ENCODE measurements around the gene ATG5.
"Not testable (repeated sequence)": the region's sequence is repeated elsewhere in the genome, so short reads cannot be mapped to it uniquely, and the experiment has no call there.

ATG5 gene

GRCh38 chr6:106275692-106276091 is 49.9 kb downstream of the ATG5 start:
- H3K27ac ChIP-seq (ENCODE audit: low read length) = no peak overlapping the region

GRCh38 chr6:106273087-106273486 is 52.5 kb downstream of the ATG5 start:
- Histone ChIP-seq H3K4me3 (ENCODE audit: low read length) (no peak overlapping the region), H3K9me3 (ENCODE audit: insufficient read depth, low read depth, low read length) (no peaks in the 10 kb centered on the region; the same call in 1 of the 2 replicates), H3K36me3 (ENCODE audit: insufficient read depth, low read depth, low read length) (no peaks in the 10 kb centered on the region), H3K27ac (ENCODE audit: low read length) (no peak overlapping the region), H3K9ac (ENCODE audit: low read depth, low read length) (no peak overlapping the region), H3K27me3 (ENCODE audit: insufficient read depth, low read length) (no peaks in the 10 kb centered on the region), H3K4me1 (ENCODE audit: insufficient read depth, low read length) (peaks cover 7% of the 10 kb centered on the region)

More at GRCh38 chr6:106275692-106276091, 49.9 kb downstream of the ATG5 start:
- H3K9ac ChIP-seq (ENCODE audit: low read depth, low read length) = no peak overlapping the region
- H3K27me3 ChIP-seq (ENCODE audit: insufficient read depth, low read length) = no peaks in the 10 kb centered on the region
- peaks cover 13% of the 10 kb centered on the region for H3K36me3 ChIP-seq (ENCODE audit: insufficient read depth, low read depth, low read length)
- H3K4me1 ChIP-seq (ENCODE audit: insufficient read depth, low read length) = peaks cover 7% of the 10 kb centered on the region
- H3K9me3 ChIP-seq (ENCODE audit: insufficient read depth, low read depth, low read length) = no peaks in the 10 kb centered on the region
- no peak overlapping the region for H3K4me3 ChIP-seq (ENCODE audit: low read length)

- Histone ChIP-seq H3K36me3 (ENCODE audit: insufficient read depth, low read depth, low read length) (no peaks in the 10 kb centered on the region), H3K27me3 (ENCODE audit: insufficient read depth, low read length) (no peaks in the 10 kb centered on the region), H3K4me1 (ENCODE audit: insufficient read depth, low read length) (peaks cover 7% of the 10 kb centered on the region), H3K9ac (ENCODE audit: low read depth, low read length) (no peak overlapping the region), H3K4me3 (ENCODE audit: low read length) (no peak overlapping the region), H3K27ac (ENCODE audit: low read length) (no peak overlapping the region), H3K9me3 (ENCODE audit: insufficient read depth, low read depth, low read length) (no peaks in the 10 kb centered on the region; the same call in 1 of the 2 replicates)
These were observed 53.3 kb downstream of the ATG5 start for GRCh38 chr6:106272287-106272686.

- Histone ChIP-seq H3K9me3 (ENCODE audit: insufficient read depth, low read depth, low read length) (peaks cover 8% of the 10 kb centered on the region), H3K4me1 (ENCODE audit: insufficient read depth, low read length) (peaks cover 7% of the 10 kb centered on the region), H3K27ac (ENCODE audit: low read length) (no peak overlapping the region), H3K27me3 (ENCODE audit: insufficient read depth, low read length) (no peaks in the 10 kb centered on the region), H3K36me3 (ENCODE audit: insufficient read depth, low read depth, low read length) (no peaks in the 10 kb centered on the region), H3K4me3 (ENCODE audit: low read length) (no peak overlapping the region), H3K9ac (ENCODE audit: low read depth, low read length) (no peak overlapping the region)
These were observed 55.1 kb downstream of the ATG5 start for GRCh38 chr6:106270414-106270813.

- not testable (repeated sequence) for H3K27ac ChIP-seq (ENCODE audit: low read length); H3K4me3 ChIP-seq (ENCODE audit: low read length); H3K9me3 ChIP-seq (ENCODE audit: insufficient read depth, low read depth, low read length); H3K27me3 ChIP-seq (ENCODE audit: insufficient read depth, low read length); H3K4me1 ChIP-seq (ENCODE audit: insufficient read depth, low read length); H3K36me3 ChIP-seq (ENCODE audit: insufficient read depth, low read depth, low read length); H3K9ac ChIP-seq (ENCODE audit: low read depth, low read length)
These were observed 56.2 kb downstream of the ATG5 start for GRCh38 chr6:106269268-106269919.

- H3K27me3 ChIP-seq (ENCODE audit: insufficient read depth, low read length); H3K27ac ChIP-seq (ENCODE audit: low read length); H3K4me1 ChIP-seq (ENCODE audit: insufficient read depth, low read length); H3K9me3 ChIP-seq (ENCODE audit: insufficient read depth, low read depth, low read length); H3K36me3 ChIP-seq (ENCODE audit: insufficient read depth, low read depth, low read length); H3K4me3 ChIP-seq (ENCODE audit: low read length); H3K9ac ChIP-seq (ENCODE audit: low read depth, low read length): not testable (repeated sequence)
These were observed 57.1 kb downstream of the ATG5 start for GRCh38 chr6:106268500-106268899.

- H3K9me3 ChIP-seq (ENCODE audit: insufficient read depth, low read depth, low read length); H3K9ac ChIP-seq (ENCODE audit: low read depth, low read length); H3K36me3 ChIP-seq (ENCODE audit: insufficient read depth, low read depth, low read length): not testable (repeated sequence)
These were observed 61.1 kb downstream of the ATG5 start for GRCh38 chr6:106264433-106264832.

GRCh38 chr6:106259748-106260147 is 65.8 kb downstream of the ATG5 start:
- not testable (repeated sequence) for H3K27me3 ChIP-seq (ENCODE audit: insufficient read depth, low read length); H3K27ac ChIP-seq (ENCODE audit: low read length); H3K9ac ChIP-seq (ENCODE audit: low read depth, low read length); H3K4me1 ChIP-seq (ENCODE audit: insufficient read depth, low read length); H3K4me3 ChIP-seq (ENCODE audit: low read length); H3K36me3 ChIP-seq (ENCODE audit: insufficient read depth, low read depth, low read length); H3K9me3 ChIP-seq (ENCODE audit: insufficient read depth, low read depth, low read length)

More at GRCh38 chr6:106264433-106264832, 61.1 kb downstream of the ATG5 start:
- H3K4me3 ChIP-seq (ENCODE audit: low read length); H3K27ac ChIP-seq (ENCODE audit: low read length); H3K4me1 ChIP-seq (ENCODE audit: insufficient read depth, low read length); H3K27me3 ChIP-seq (ENCODE audit: insufficient read depth, low read length): not testable (repeated sequence)

- Histone ChIP-seq H3K36me3 (ENCODE audit: insufficient read depth, low read depth, low read length) (no peaks in the 10 kb centered on the region), H3K4me3 (ENCODE audit: low read length) (no peak overlapping the region), H3K4me1 (ENCODE audit: insufficient read depth, low read length) (no peaks in the 10 kb centered on the region), H3K9ac (ENCODE audit: low read depth, low read length) (no peak overlapping the region), H3K27ac (ENCODE audit: low read length) (no peak overlapping the region), H3K9me3 (ENCODE audit: insufficient read depth, low read depth, low read length) (no peaks in the 10 kb centered on the region), H3K27me3 (ENCODE audit: insufficient read depth, low read length) (no peaks in the 10 kb centered on the region)
These were observed 66.8 kb downstream of the ATG5 start for GRCh38 chr6:106258726-106259125.

DNA sequence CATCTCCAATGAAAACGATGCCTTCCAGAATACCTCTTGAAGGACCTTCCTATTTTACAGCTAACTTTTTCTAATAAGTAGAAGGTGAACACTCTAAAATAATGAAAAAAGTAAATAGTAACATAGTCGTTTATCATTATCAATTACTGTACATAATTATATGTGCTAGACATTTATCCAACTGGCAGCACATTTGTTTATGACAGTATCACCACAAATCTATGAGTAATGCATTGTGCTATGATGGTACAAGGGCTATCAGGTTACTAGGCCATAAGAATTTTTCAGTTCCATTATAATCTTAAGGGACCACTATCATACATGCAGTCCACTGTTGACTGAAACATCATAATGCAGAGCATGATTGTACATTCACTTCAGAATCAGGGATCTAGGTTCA is 68.4 kb downstream of the ATG5 start:
- Histone ChIP-seq H3K9ac (ENCODE audit: low read depth, low read length) (no peak overlapping the region), H3K4me1 (ENCODE audit: insufficient read depth, low read length) (no peaks in the 10 kb centered on the region), H3K27ac (ENCODE audit: low read length) (no peak overlapping the region), H3K4me3 (ENCODE audit: low read length) (no peak overlapping the region), H3K27me3 (ENCODE audit: insufficient read depth, low read length) (no peaks in the 10 kb centered on the region), H3K36me3 (ENCODE audit: insufficient read depth, low read depth, low read length) (no peaks in the 10 kb centered on the region), H3K9me3 (ENCODE audit: insufficient read depth, low read depth, low read length) (no peaks in the 10 kb centered on the region)

DNA sequence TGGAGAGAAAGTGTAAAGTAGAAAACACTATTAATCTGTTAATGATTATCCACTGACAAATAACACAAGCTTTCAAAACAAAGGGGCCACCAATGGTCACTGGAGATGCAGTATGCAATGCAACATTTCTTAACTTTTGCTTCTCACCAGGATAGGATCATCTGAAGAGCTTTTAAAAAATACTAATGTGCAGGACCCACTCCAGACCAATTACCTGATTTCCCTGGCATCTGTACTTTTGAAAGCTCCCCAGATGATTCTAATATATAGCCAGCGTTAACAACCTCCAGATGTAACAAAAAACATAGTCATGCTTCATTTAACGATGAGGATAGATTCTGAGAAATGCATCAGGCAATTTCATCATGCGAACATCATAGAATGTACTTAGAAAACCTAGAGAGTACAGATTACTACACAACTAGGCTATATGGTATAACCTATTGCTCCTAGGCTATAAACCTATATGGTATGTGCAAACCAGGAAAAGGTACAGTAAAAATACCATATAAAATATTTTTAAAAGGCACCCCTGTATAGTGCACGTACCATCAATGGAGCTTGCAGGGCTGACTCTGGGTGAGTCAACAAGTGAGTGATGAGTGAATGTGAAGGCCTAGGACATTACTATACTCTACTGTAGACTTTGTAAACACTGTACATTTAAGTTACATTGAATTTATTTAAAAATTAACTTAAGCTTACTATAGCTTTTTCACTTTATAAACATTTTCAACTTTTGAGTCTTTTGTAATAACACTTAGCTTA is 69.2 kb downstream of the ATG5 start:
- Histone ChIP-seq H3K27me3 (ENCODE audit: insufficient read depth, low read length) (no peaks in the 10 kb centered on the region), H3K27ac (ENCODE audit: low read length) (no peak overlapping the region), H3K36me3 (ENCODE audit: insufficient read depth, low read depth, low read length) (no peaks in the 10 kb centered on the region), H3K4me1 (ENCODE audit: insufficient read depth, low read length) (no peaks in the 10 kb centered on the region), H3K9me3 (ENCODE audit: insufficient read depth, low read depth, low read length) (no peaks in the 10 kb centered on the region), H3K4me3 (ENCODE audit: low read length) (no peak overlapping the region), H3K9ac (ENCODE audit: low read depth, low read length) (no peak overlapping the region)

DNA sequence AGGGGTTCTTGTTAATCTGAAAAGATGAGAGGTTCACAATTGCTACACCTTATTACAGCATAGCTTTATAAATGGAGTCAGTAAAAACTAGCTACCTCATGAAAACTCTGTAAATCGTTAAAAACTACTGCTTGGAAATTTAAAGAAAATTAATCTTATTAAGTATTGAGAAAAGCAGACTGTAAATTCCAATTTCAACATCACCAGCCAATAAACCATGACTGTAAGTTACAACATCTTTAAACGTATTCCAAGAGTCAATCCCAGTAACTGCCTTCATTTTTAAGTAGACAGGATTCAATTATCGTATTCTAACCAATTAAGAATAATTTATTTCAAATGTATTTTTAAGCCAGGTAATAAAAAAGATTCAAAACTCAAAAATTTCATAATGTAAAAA is 70.3 kb downstream of the ATG5 start:
- H3K27ac ChIP-seq (ENCODE audit: low read length) = no peak overlapping the region
- H3K4me3 ChIP-seq (ENCODE audit: low read length) = no peak overlapping the region
- H3K27me3 ChIP-seq (ENCODE audit: insufficient read depth, low read length) = no peaks in the 10 kb centered on the region
- no peaks in the 10 kb centered on the region for H3K9me3 ChIP-seq (ENCODE audit: insufficient read depth, low read depth, low read length)
- H3K9ac ChIP-seq (ENCODE audit: low read depth, low read length) = no peak overlapping the region
- H3K36me3 ChIP-seq (ENCODE audit: insufficient read depth, low read depth, low read length) = no peaks in the 10 kb centered on the region
- H3K4me1 ChIP-seq (ENCODE audit: insufficient read depth, low read length) = no peaks in the 10 kb centered on the region

Measured in iPS-20b (cell line).